Fibroblast of lung (primary cell): ENCODE results near the gene SERPINH1. TPM values are rescaled to one million over a fixed set of nuclear protein-coding genes. Genes with fewer than 3 reads are reported as not detected.

Experiments used
- DNase-seq, 2 donors: peaks; one replicate each; pipeline versions ENCODE4 v3.0.0 to v3.0.0-alpha.2; 2010; ENCODE audit warnings: low read depth in 2 of 2
- H2AFZ ChIP-seq: 2 replicates; pipeline ENCODE4 v1.5.1; 2012; ENCODE audit warnings: low read length, control low read depth, inconsistent platforms
- H3K27ac ChIP-seq: 2 replicates; pipeline ENCODE4 v1.5.1; 2011; ENCODE audit warnings: low read length, control low read depth; ENCODE audit not compliant: insufficient read depth
- H3K27me3 ChIP-seq: 2 replicates; pipeline ENCODE4 v1.5.1; 2011; ENCODE audit warnings: mild to moderate bottlenecking, low read length; ENCODE audit not compliant: control insufficient read depth, insufficient read depth
- H3K36me3 ChIP-seq: 2 replicates; pipeline ENCODE4 v1.5.1; 2011; ENCODE audit warnings: low read length; ENCODE audit not compliant: control insufficient read depth, insufficient read depth
- H3K4me1 ChIP-seq: 2 replicates; pipeline ENCODE4 v1.5.1; 2011; ENCODE audit warnings: low read length; ENCODE audit not compliant: control insufficient read depth, insufficient read depth; ENCODE audit errors: extremely low read depth
- H3K4me2 ChIP-seq: 2 replicates; pipeline ENCODE4 v1.5.1; 2011; ENCODE audit warnings: low read length, control low read depth; ENCODE audit not compliant: insufficient read depth; ENCODE audit errors: extremely low read depth
- H3K4me3 ChIP-seq, 4 experiments: fragments of 200-600 bp in 1 of 4; sonication (generic) in 1 of 4; replicated peaks in 1 of 4; 2 replicates each; pipeline ENCODE4 v1.5.1; 2011 to 2016; ENCODE audit warnings: low read length in 4 of 4, low read depth in 3 of 4, mild to moderate bottlenecking in 3 of 4, control low read depth in 2 of 4, inconsistent platforms in 1 of 4, mixed read lengths in 1 of 4; ENCODE audit not compliant: insufficient read depth in 1 of 4; ENCODE audit errors: control extremely low read depth in 1 of 4
- H3K79me2 ChIP-seq: 2 replicates; pipeline ENCODE4 v1.5.1; 2012; ENCODE audit warnings: mild to moderate bottlenecking, low read length, inconsistent platforms; ENCODE audit not compliant: control insufficient read depth, insufficient read depth
- H3K9ac ChIP-seq: 2 replicates; pipeline ENCODE4 v1.5.1; 2011; ENCODE audit warnings: mild to moderate bottlenecking, low read length, control low read depth; ENCODE audit not compliant: insufficient read depth
- H3K9me3 ChIP-seq: 2 replicates; pipeline ENCODE4 v1.5.1; 2012; ENCODE audit warnings: low read depth, low read length; ENCODE audit not compliant: control insufficient read depth, insufficient read depth
- H4K20me1 ChIP-seq: 2 replicates; pipeline ENCODE4 v1.5.1; 2011; ENCODE audit warnings: low read length; ENCODE audit not compliant: control insufficient read depth, insufficient read depth; ENCODE audit errors: extremely low read depth
- EZH2 ChIP-seq: IDR thresholded peaks from 2 replicates; pipeline ENCODE4 v1.5.1; 2012; ENCODE audit warnings: low read length, control low read depth, mild to moderate bottlenecking; ENCODE audit errors: missing control alignments
- polyA plus RNA-seq, 2 donors: library from polyadenylated mRNA; depleted of rRNA in 1 of 2; stranded (reverse) in 1 of 2; unstranded in 1 of 2; fragments of >200 nt; gene quantifications; 2 replicates each; pipeline ENCODE4 v1.2.1, GENCODE V29; 2011 to 2012; ENCODE audit warnings: missing spikeins in 1 of 2
- total RNA-seq: library from RNA; depleted of rRNA; stranded (reverse); fragments of >200 nt; gene quantifications from 2 replicates; pipeline ENCODE4 v1.2.1, GENCODE V29; 2014
- TF ChIP-seq, protein P1 (sequence below), 2 donors: IDR thresholded peaks in 1 of 2; conservative IDR thresholded peaks in 1 of 2; 1 replicate in 1 of 2; 2 replicates in 1 of 2; pipeline ENCODE4 v1.5.1; 2011 to 2012; ENCODE audit warnings: low read length in 2 of 2, control low read depth in 1 of 2, inconsistent platforms in 1 of 2, low read depth in 1 of 2, mild to moderate bottlenecking in 1 of 2

The SERPINH1 gene
- total and polyA plus RNA-seq, 2 donors (not counting 1 experiment from before 2014, with no cell fraction given) = 491 to 750 TPM

DNA sequence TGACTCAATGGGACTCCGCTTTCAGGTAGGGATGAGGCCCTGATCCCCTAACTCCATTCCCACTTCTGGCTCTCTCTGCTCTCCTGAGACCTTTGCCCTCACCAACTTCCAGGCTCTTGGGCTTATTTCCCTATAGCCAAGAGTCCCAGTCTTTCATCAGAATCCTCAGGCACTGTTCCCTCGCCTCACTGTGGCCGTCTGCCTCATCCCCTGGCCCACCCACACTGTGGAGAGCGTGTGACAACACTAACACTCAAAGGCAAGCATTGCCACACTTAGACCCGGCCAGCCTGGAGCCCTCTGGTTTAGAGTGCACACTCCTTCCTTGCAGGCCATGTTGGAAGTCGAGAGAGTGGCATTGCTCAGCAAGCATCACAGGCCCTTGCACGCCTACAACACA is 27.0 kb downstream of the SERPINH1 start:
- peaks cover 4% of the 10 kb centered on the region for H3K27me3 ChIP-seq
- no peak overlapping the region for H3K4me2 ChIP-seq
- H3K79me2 ChIP-seq = no peaks in the 10 kb centered on the region
- H3K27ac ChIP-seq = no peak overlapping the region
- H4K20me1 ChIP-seq = no peaks in the 10 kb centered on the region
- no peak overlapping the region for H3K4me3 ChIP-seq
- H3K9ac ChIP-seq = no peak overlapping the region
- H2AFZ ChIP-seq = no peak overlapping the region
- no peak for DNase-seq
- TF ChIP-seq EZH2 = no peak
- TF ChIP-seq, protein P1, sequence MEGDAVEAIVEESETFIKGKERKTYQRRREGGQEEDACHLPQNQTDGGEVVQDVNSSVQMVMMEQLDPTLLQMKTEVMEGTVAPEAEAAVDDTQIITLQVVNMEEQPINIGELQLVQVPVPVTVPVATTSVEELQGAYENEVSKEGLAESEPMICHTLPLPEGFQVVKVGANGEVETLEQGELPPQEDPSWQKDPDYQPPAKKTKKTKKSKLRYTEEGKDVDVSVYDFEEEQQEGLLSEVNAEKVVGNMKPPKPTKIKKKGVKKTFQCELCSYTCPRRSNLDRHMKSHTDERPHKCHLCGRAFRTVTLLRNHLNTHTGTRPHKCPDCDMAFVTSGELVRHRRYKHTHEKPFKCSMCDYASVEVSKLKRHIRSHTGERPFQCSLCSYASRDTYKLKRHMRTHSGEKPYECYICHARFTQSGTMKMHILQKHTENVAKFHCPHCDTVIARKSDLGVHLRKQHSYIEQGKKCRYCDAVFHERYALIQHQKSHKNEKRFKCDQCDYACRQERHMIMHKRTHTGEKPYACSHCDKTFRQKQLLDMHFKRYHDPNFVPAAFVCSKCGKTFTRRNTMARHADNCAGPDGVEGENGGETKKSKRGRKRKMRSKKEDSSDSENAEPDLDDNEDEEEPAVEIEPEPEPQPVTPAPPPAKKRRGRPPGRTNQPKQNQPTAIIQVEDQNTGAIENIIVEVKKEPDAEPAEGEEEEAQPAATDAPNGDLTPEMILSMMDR (conservative IDR thresholded peaks at IDR 0.05 in 1 of 2, IDR thresholded peaks at IDR 0.05 in 1 of 2; ENCODE audit: low read depth in 1 of 2, low read length in 2 of 2) = no peak
- no peaks in the 10 kb centered on the region for H3K9me3 ChIP-seq
- H3K36me3 ChIP-seq = no peaks in the 10 kb centered on the region
- no peaks in the 10 kb centered on the region for H3K4me1 ChIP-seq

DNA sequence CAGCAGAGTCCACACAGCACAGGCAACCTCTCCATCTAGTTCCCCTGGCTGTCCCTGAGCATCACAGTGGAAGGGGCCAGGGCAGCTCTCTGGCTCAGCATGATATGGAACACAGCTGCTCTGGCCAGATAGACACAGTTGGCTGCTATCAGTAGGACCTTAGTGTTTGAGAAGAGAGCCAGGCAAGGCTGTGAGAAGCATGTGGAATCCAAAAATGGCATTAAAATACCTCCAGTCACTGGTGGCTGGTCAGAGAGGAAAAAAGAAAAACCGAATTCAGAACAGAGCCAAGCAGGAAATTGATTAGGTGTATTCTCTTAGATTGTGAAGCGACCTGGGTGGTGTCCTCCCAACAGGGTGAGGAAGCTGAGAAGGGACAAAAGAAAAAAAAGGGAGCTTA is 27.9 kb downstream of the SERPINH1 start:
- no peaks in the 10 kb centered on the region for H3K9me3 ChIP-seq
- H3K4me2 ChIP-seq = no peak overlapping the region
- H3K4me3 ChIP-seq = no peak overlapping the region
- peaks cover 4% of the 10 kb centered on the region for H3K27me3 ChIP-seq
- no peak for TF ChIP-seq EZH2
- TF ChIP-seq, protein P1 (conservative IDR thresholded peaks at IDR 0.05 in 1 of 2, IDR thresholded peaks at IDR 0.05 in 1 of 2; ENCODE audit: low read depth in 1 of 2, low read length in 2 of 2) = no peak
- H3K27ac ChIP-seq = no peak overlapping the region
- no peak overlapping the region for H2AFZ ChIP-seq
- no peaks in the 10 kb centered on the region for H3K4me1 ChIP-seq
- H3K79me2 ChIP-seq = no peaks in the 10 kb centered on the region
- no peak for DNase-seq
- H3K9ac ChIP-seq = no peak overlapping the region
- H3K36me3 ChIP-seq = no peaks in the 10 kb centered on the region
- no peaks in the 10 kb centered on the region for H4K20me1 ChIP-seq

DNA sequence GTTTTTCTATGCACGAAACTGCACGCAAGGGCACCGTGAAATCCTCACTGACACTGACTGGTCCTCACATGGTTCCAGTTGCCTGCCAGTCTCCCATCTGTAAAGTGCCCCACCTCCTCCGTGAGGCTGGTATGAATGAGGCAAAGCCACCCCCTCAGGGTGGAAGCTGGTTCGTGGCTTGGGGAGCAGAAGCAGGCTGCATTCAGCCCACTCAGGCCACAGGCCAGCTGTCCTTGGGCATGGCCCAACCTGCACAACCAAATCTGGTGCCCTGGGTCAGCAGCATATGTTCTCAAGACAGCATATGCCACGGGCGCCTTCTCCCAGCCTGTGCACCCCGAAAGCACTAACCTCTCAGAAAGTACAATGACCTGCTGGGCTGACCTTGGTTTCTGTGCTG is 29.3 kb downstream of the SERPINH1 start:
- Histone ChIP-seq H3K9me3 (no peaks in the 10 kb centered on the region), H3K9ac (no peak overlapping the region), H3K4me1 (no peaks in the 10 kb centered on the region), H3K4me3 (no peak overlapping the region), H3K79me2 (no peaks in the 10 kb centered on the region), H3K4me2 (no peak overlapping the region), H3K36me3 (no peaks in the 10 kb centered on the region), H3K27me3 (peaks cover 5% of the 10 kb centered on the region), H2AFZ (no peak overlapping the region), H4K20me1 (no peaks in the 10 kb centered on the region), H3K27ac (no peak overlapping the region)
- no peak for DNase-seq
- TF ChIP-seq EZH2 = no peak
- TF ChIP-seq, protein P1 (conservative IDR thresholded peaks at IDR 0.05 in 1 of 2, IDR thresholded peaks at IDR 0.05 in 1 of 2; ENCODE audit: low read depth in 1 of 2, low read length in 2 of 2) = no peak
